HepG2 (cell line): ENCODE results near the gene NLRC5. TPM values are rescaled to one million over a fixed set of nuclear protein-coding genes. Genes with fewer than 3 reads are reported as not detected.

ENCODE experiments used
- ATAC-seq: fragments of 200-7000 bp; cut with Tn5 transposase; 3 replicates; pipeline ENCODE4 v1.9.1; 2020; ENCODE audit warnings: mild to moderate bottlenecking, moderate library complexity
- BruUV-seq: library from RNA; stranded (reverse); fragments of 400-500 nt; replicated peaks from 2 replicates; lab custom pipeline; 2021; lab: Mats Ljungman, UMichigan
- CTCF ChIA-PET: fragments of 300-600 bp; formaldehyde crosslinking; extraction: SDS; loops from one replicate; lab custom pipeline; 2021; ENCODE audit warnings: low total read pairs, inconsistent platforms, low intra/inter-chr PET ratio; lab: Yijun Ruan, JAX
- POLR2A ChIA-PET: fragments of 350-600 bp; sonication (Branson Sonifier 250); formaldehyde crosslinking; loops from one replicate; lab custom pipeline; 2020; ENCODE audit warnings: antibody characterized with exemption, inconsistent platforms; lab: Yijun Ruan, JAX
- DNase-seq: peaks from one replicate; pipeline ENCODE4 v3.0.0-alpha.2; 2015; ENCODE audit warnings: low spot score
- FAIRE-seq: peaks from 3 replicates; lab custom pipeline; 2011; peaks lifted over from hg19 to GRCh38; lab: Jason Lieb, UNC
- H2AFZ ChIP-seq: one replicate; pipeline ENCODE4 v1.6.1; 2011; ENCODE audit warnings: low read length, inconsistent platforms
- H3K27ac ChIP-seq: fragments of 300-600 bp; 3 replicates; pipeline ENCODE4 v1.8.0; 2011; ENCODE audit warnings: mixed run types, mild to moderate bottlenecking, mixed read lengths, low read length, inconsistent platforms; ENCODE audit not compliant: insufficient read depth; ENCODE audit errors: extremely low read length
- H3K27me3 ChIP-seq, 2 experiments: fragments of 200-600 bp in 1 of 2; 2 replicates in 1 of 2; 3 replicates in 1 of 2; pipeline versions ENCODE4 v1.6.0 to v1.8.0; 2011; ENCODE audit warnings: low read length in 2 of 2, mild to moderate bottlenecking in 2 of 2, moderate library complexity in 2 of 2, inconsistent platforms in 1 of 2; ENCODE audit not compliant: insufficient read depth in 2 of 2, control insufficient read depth in 1 of 2
- H3K36me3 ChIP-seq, 2 experiments: fragments of 200-600 bp in 1 of 2; replicated peaks in 1 of 2; 2 replicates in 1 of 2; 3 replicates in 1 of 2; pipeline versions ENCODE4 v1.5.1 to v1.8.0; 2011; ENCODE audit warnings: low read length in 2 of 2, inconsistent platforms in 1 of 2; ENCODE audit not compliant: insufficient read depth in 2 of 2, control insufficient read depth in 1 of 2
- H3K4me1 ChIP-seq: 2 replicates; pipeline ENCODE4 v1.5.1; 2012; ENCODE audit warnings: low read length, inconsistent platforms; ENCODE audit not compliant: insufficient read depth
- H3K4me2 ChIP-seq: 2 replicates; pipeline ENCODE4 v1.6.0; 2011; ENCODE audit warnings: low read depth, low read length, inconsistent platforms
- H3K4me3 ChIP-seq, 3 experiments: fragments of 200-600 bp in 1 of 3; sonication (generic), shearing (Covaris generic) in 1 of 3; replicated peaks in 1 of 3; 2 replicates each; pipeline ENCODE4 v1.5.1; 2011 to 2016; ENCODE audit warnings: low read length in 3 of 3, inconsistent platforms in 2 of 3, low read depth in 2 of 3, mild to moderate bottlenecking in 2 of 3, control low read depth in 1 of 3, mixed read lengths in 1 of 3; ENCODE audit not compliant: insufficient read depth in 1 of 3
- H3K79me2 ChIP-seq: one replicate; pipeline ENCODE4 v1.6.1; 2011; ENCODE audit warnings: low read length, inconsistent platforms; ENCODE audit not compliant: insufficient read depth
- H3K9ac ChIP-seq: 2 replicates; pipeline ENCODE4 v1.6.0; 2011; ENCODE audit warnings: mild to moderate bottlenecking, low read depth, low read length, inconsistent platforms; ENCODE audit not compliant: insufficient read depth
- H3K9me3 ChIP-seq: 2 replicates; pipeline ENCODE4 v1.5.1; 2012; ENCODE audit warnings: mild to moderate bottlenecking, low read length
- H4K20me1 ChIP-seq: 2 replicates; pipeline ENCODE4 v1.6.0; 2011; ENCODE audit warnings: inconsistent platforms, mild to moderate bottlenecking, low read length, moderate library complexity; ENCODE audit not compliant: insufficient read depth
- AFF4 ChIP-seq: sonication (generic); formaldehyde crosslinking; IDR thresholded peaks from 2 replicates; pipeline ENCODE4 v1.4.0; 2020; ENCODE audit warnings: missing genetic modification reagents
- AKAP8 ChIP-seq: sonication (generic); formaldehyde crosslinking; IDR thresholded peaks from 2 replicates; pipeline ENCODE4 v1.5.1; 2020; ENCODE audit warnings: mild to moderate bottlenecking, missing genetic modification reagents
- ISL2 ChIP-seq: sonication (generic); formaldehyde crosslinking; IDR thresholded peaks from 2 replicates; pipeline ENCODE4 v1.5.0; 2020; ENCODE audit warnings: missing genetic modification reagents
- ZNF644 ChIP-seq: IDR thresholded peaks from 2 replicates; pipeline ENCODE4 v1.6.1; 2016; ENCODE audit warnings: low read depth
- WGBS: methylation state at CpG from one replicate; pipeline ENCODE4 v1.1.6; 2017; ENCODE audit warnings: low lambda C conversion rate; 5-methylcytosine and 5-hydroxymethylcytosine counted together
- in situ Hi-C: cut with HindIII; loops from 2 replicates; pipeline ENCODE4 v1.10.0; 2017; ENCODE audit warnings: low pct_unique_long_range_greater_than_20kb; ENCODE audit not compliant: extremely low pct_ligation_motif_present
- intact Hi-C: fragments of 100-400 bp; cut with micrococcal nuclease; formaldehyde crosslinking; loops from one replicate; pipeline ENCODE4 v1.10.0; 2022; ENCODE audit not compliant: unreplicated experiment
- polyA plus RNA-seq, 8 experiments: library from polyadenylated mRNA; depleted of rRNA in 3 of 8; stranded (reverse) in 7 of 8; unstranded in 1 of 8; fragments of >200 nt; fragmentation: Illumina TruSeq in 4 of 8; extraction: Trizol in 4 of 8; gene quantifications; 2 replicates each; pipeline versions ENCODE4 v1.2.1 to v1.2.3, GENCODE V29; 2011 to 2016; ENCODE audit warnings: low read depth in 4 of 8, missing spikeins in 1 of 8, mixed read lengths in 1 of 8; ENCODE audit not compliant: insufficient read depth in 1 of 8
- total RNA-seq, 5 experiments: library from RNA; depleted of rRNA; stranded (reverse); fragments of >200 nt; fragmentation: Illumina TruSeq; extraction: Trizol; gene quantifications; 2 replicates each; pipeline ENCODE4 v1.2.3, GENCODE V29; 2016; ENCODE audit warnings: low read depth in 1 of 5
- TF ChIP-seq, protein P1 (sequence below): IDR thresholded peaks from 2 replicates; pipeline ENCODE4 v1.6.1; 2018; ENCODE audit warnings: missing genetic modification reagents, mild to moderate bottlenecking, missing compliant biosample characterization

Gene NLRC5
- total and polyA plus RNA-seq, 2 of the 13 experiments (the other 11 are each of a cell fraction or from before 2014, with no cell fraction given) = 6.3 to 12.7 TPM

- H3K4me2 ChIP-seq = no peak overlapping the region
- intact Hi-C loops = no loop called here
- TF ChIP-seq ZNF644 (CRISPR knock-in tag) (no peak), ISL2 (CRISPR knock-in tag) (no peak), AKAP8 (CRISPR knock-in tag) (no peak), AFF4 (CRISPR knock-in tag) (no peak)
- TF ChIP-seq, protein P1, sequence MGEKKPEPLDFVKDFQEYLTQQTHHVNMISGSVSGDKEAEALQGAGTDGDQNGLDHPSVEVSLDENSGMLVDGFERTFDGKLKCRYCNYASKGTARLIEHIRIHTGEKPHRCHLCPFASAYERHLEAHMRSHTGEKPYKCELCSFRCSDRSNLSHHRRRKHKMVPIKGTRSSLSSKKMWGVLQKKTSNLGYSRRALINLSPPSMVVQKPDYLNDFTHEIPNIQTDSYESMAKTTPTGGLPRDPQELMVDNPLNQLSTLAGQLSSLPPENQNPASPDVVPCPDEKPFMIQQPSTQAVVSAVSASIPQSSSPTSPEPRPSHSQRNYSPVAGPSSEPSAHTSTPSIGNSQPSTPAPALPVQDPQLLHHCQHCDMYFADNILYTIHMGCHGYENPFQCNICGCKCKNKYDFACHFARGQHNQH (CRISPR knock-in tag) = no peak
- TF ChIP-seq, all 625 proteins: peak for 0
- H3K79me2 ChIP-seq = no peaks in the 10 kb centered on the region
- CTCF ChIA-PET = no interaction called here
- POLR2A ChIA-PET = no interaction called here
- H3K4me3 ChIP-seq = no peak overlapping the region
- H3K27me3 ChIP-seq = no peaks in the 10 kb centered on the region
- no peaks in the 10 kb centered on the region for H3K9me3 ChIP-seq
- H3K4me1 ChIP-seq = peaks cover 15% of the 10 kb centered on the region
- no peak overlapping the region for H3K9ac ChIP-seq
- ATAC-seq (no peak), FAIRE-seq (no peak), DNase-seq (no peak)
- no TSS peak for BruUV-seq
- no peaks in the 10 kb centered on the region for H4K20me1 ChIP-seq
- in situ Hi-C loops = no loop called here
- no peaks in the 10 kb centered on the region for H3K36me3 ChIP-seq
- H2AFZ ChIP-seq = no peak overlapping the region
- H3K27ac ChIP-seq = no peak overlapping the region
- 70% methylated on average over 6 of the region's 6 CpGs for WGBS
These were observed 26.9 kb downstream of the NLRC5 start for GRCh38 chr16:57016301-57016700.
